UCSD-AML1 (cell line): ENCODE data around the gene KMT5C.

ENCODE experiments used
- DNase-seq: peaks from one replicate; lab custom pipeline; 2025; ENCODE audit not compliant: unreplicated experiment; lab: John Stamatoyannopoulos, UW

Gene KMT5C

GRCh38 chr19:55345818-55346724 is 6.4 kb downstream of the KMT5C start:
- DNase-seq, result no peak

- DNase-seq, result no peak
These were observed 7.2 kb downstream of the KMT5C start for GRCh38 chr19:55346725-55347441.

GRCh38 chr19:55347442-55348009 is 7.8 kb downstream of the KMT5C start:
- no peak for DNase-seq

- DNase-seq, result no peak
These were observed 8.8 kb downstream of the KMT5C start for GRCh38 chr19:55348317-55349034.

GRCh38 chr19:55350620-55351315 is 11.1 kb downstream of the KMT5C start:
- no peak for DNase-seq

GRCh38 chr19:55352040-55352439 is 12.4 kb downstream of the KMT5C start:
- no peak for DNase-seq

GRCh38 chr19:55352549-55353145 is 13.0 kb downstream of the KMT5C start:
- no peak for DNase-seq

- no peak for DNase-seq
These were observed 13.7 kb downstream of the KMT5C start for GRCh38 chr19:55353356-55353802.

GRCh38 chr19:55353803-55354697 is 14.4 kb downstream of the KMT5C start:
- peak; percentile 69 for DNase-seq

GRCh38 chr19:55354698-55355212 is 15.1 kb downstream of the KMT5C start, which contains the start of gene COX6B2:
COX6B2 (minus strand) TSS chr19:55354719; CDS start chr19:55354521, 198 bp downstream.
- DNase-seq, result no peak

- DNase-seq, result no peak
These were observed 15.6 kb downstream of the KMT5C start for GRCh38 chr19:55355213-55355821.

GRCh38 chr19:55358493-55358892 is 18.8 kb downstream of the KMT5C start:
- DNase-seq, result no peak

- no peak for DNase-seq
These were observed 19.6 kb downstream of the KMT5C start for GRCh38 chr19:55358943-55359908.

GRCh38 chr19:55360902-55361301 is 21.2 kb downstream of the KMT5C start:
- DNase-seq, result no peak

- no peak for DNase-seq
These were observed 22.7 kb downstream of the KMT5C start for GRCh38 chr19:55362174-55362989.

GRCh38 chr19:55362990-55363716 is 23.5 kb downstream of the KMT5C start, which contains the start of gene GARIN5B:
GARIN5B (minus strand) TSS chr19:55363260; CDS start chr19:55363066, 194 bp downstream.
- DNase-seq, result no peak
